Endothelial cell of umbilical vein (primary cell): ENCODE data around the gene RAD18. TPM values are rescaled to one million over a fixed set of nuclear protein-coding genes. Genes with fewer than 3 reads are reported as not detected.

Source experiments
- BruUV-seq: library from RNA; stranded (reverse); fragments of 400-500 nt; replicated peaks from 2 replicates; lab custom pipeline; 2021; lab: Mats Ljungman, UMichigan
- CTCF ChIA-PET: fragments of 300-600, 350-600 bp; sonication (Branson Sonifier 250); formaldehyde crosslinking; loops from one replicate; lab custom pipeline; 2021; ENCODE audit warnings: antibody characterized with exemption, inconsistent platforms; lab: Charles Lee
- POLR2A ChIA-PET: fragments of 300-600, 350-600 bp; sonication (Branson Sonifier 250); formaldehyde crosslinking; loops from one replicate; lab custom pipeline; 2021; ENCODE audit warnings: antibody characterized with exemption, inconsistent platforms; lab: Charles Lee
- DNase-seq: peaks from one replicate; pipeline ENCODE4 v3.0.0-alpha.2; 2011; ENCODE audit warnings: low read depth, low spot score
- FAIRE-seq: peaks from 2 replicates; lab custom pipeline; 2011; peaks lifted over from hg19 to GRCh38; lab: Jason Lieb, UNC
- H2AFZ ChIP-seq: 2 replicates; pipeline ENCODE4 v1.6.0; 2012; ENCODE audit warnings: low read depth, low read length, control low read depth, inconsistent platforms
- H3K27ac ChIP-seq: 2 replicates; pipeline ENCODE4 v1.5.1; 2011; ENCODE audit warnings: low read depth, mild to moderate bottlenecking, control low read depth, low read length, moderate library complexity; ENCODE audit not compliant: insufficient read depth
- H3K27me3 ChIP-seq, 2 experiments: 2 replicates each; pipeline versions ENCODE4 v1.6.0 to v1.6.1; 2011; ENCODE audit warnings: low read length in 2 of 2, mixed read lengths in 1 of 2; ENCODE audit not compliant: control insufficient read depth in 2 of 2, insufficient read depth in 2 of 2
- H3K36me3 ChIP-seq, 2 experiments: 2 replicates in 1 of 2; 3 replicates in 1 of 2; pipeline ENCODE4 v1.5.1; 2011; ENCODE audit warnings: low read length in 2 of 2, mild to moderate bottlenecking in 1 of 2, moderate library complexity in 1 of 2; ENCODE audit not compliant: control insufficient read depth in 2 of 2, insufficient read depth in 2 of 2; ENCODE audit errors: extremely low read depth in 1 of 2
- H3K4me1 ChIP-seq: 3 replicates; pipeline ENCODE4 v1.5.1; 2011; ENCODE audit warnings: mild to moderate bottlenecking, low read length; ENCODE audit not compliant: control insufficient read depth, insufficient read depth; ENCODE audit errors: extremely low read depth
- H3K4me2 ChIP-seq: 2 replicates; pipeline ENCODE4 v1.6.1; 2011; ENCODE audit warnings: low read length, control low read depth, mixed read lengths; ENCODE audit not compliant: insufficient read depth
- H3K4me3 ChIP-seq, 3 experiments: fragments of 200-600 bp in 1 of 3; sonication (generic), shearing (Covaris generic) in 1 of 3; replicated peaks in 1 of 3; 2 replicates each; pipeline ENCODE4 v1.5.1; 2011 to 2016; ENCODE audit warnings: control low read depth in 3 of 3, low read length in 3 of 3, mild to moderate bottlenecking in 2 of 3, inconsistent platforms in 1 of 3, low read depth in 1 of 3, moderate library complexity in 1 of 3; ENCODE audit not compliant: insufficient read depth in 1 of 3
- H3K79me2 ChIP-seq: 2 replicates; pipeline ENCODE4 v1.6.0; 2012; ENCODE audit warnings: low read length, inconsistent platforms; ENCODE audit not compliant: control insufficient read depth, insufficient read depth
- H3K9ac ChIP-seq: replicated peaks from 2 replicates; pipeline ENCODE3; 2011; ENCODE audit warnings: low read length, control low read depth; ENCODE audit not compliant: insufficient read depth; ENCODE audit errors: extremely low read depth
- H3K9me1 ChIP-seq: replicated peaks from 3 replicates; pipeline ENCODE4 v1.6.0; 2011; ENCODE audit warnings: mild to moderate bottlenecking, low read length; ENCODE audit not compliant: control insufficient read depth, insufficient read depth; ENCODE audit errors: extremely low read depth
- H3K9me3 ChIP-seq: replicated peaks from 2 replicates; pipeline ENCODE4 v1.5.1; 2012; ENCODE audit warnings: low read length, inconsistent platforms; ENCODE audit not compliant: control insufficient read depth, insufficient read depth
- H4K20me1 ChIP-seq: replicated peaks from 2 replicates; pipeline ENCODE3; 2011; ENCODE audit warnings: mild to moderate bottlenecking, low read length; ENCODE audit not compliant: control insufficient read depth, insufficient read depth; ENCODE audit errors: extremely low read depth
- EZH2 ChIP-seq: IDR thresholded peaks from 2 replicates; pipeline ENCODE4 v1.6.1; 2012; ENCODE audit warnings: borderline replicate concordance, low read depth, mild to moderate bottlenecking, moderate library complexity, low read length, inconsistent platforms; ENCODE audit not compliant: severe bottlenecking
- FOS ChIP-seq: IDR thresholded peaks from 2 replicates; pipeline ENCODE4 v1.6.1; 2011; ENCODE audit warnings: mild to moderate bottlenecking, low read length, moderate library complexity, borderline replicate concordance; ENCODE audit not compliant: insufficient read depth
- GATA2 ChIP-seq: IDR thresholded peaks from 2 replicates; pipeline ENCODE4 v1.7.0; 2011; ENCODE audit warnings: low read depth, mild to moderate bottlenecking, moderate library complexity, mixed read lengths, low read length; ENCODE audit not compliant: insufficient read length, insufficient read depth
- JUN ChIP-seq: IDR thresholded peaks from 2 replicates; pipeline ENCODE4 v1.6.1; 2011; ENCODE audit warnings: borderline replicate concordance, low read depth; ENCODE audit not compliant: insufficient read length, insufficient read depth
- MAX ChIP-seq: IDR thresholded peaks from 2 replicates; pipeline ENCODE4 v1.6.1; 2011; ENCODE audit not compliant: insufficient read depth, insufficient read length
- MYC ChIP-seq: IDR thresholded peaks from one replicate; pipeline ENCODE4 v1.6.1; 2011; ENCODE audit warnings: mild to moderate bottlenecking, low read depth, low read length
- POLR2A ChIP-seq: IDR thresholded peaks from 2 replicates; pipeline ENCODE4 v1.6.1; 2012; ENCODE audit warnings: low read depth, mild to moderate bottlenecking, control low read depth, low read length
- POLR2AphosphoS5 ChIP-seq: IDR thresholded peaks from 2 replicates; pipeline ENCODE4 v1.6.1; 2012; ENCODE audit warnings: low read depth, mild to moderate bottlenecking, control low read depth, low read length, moderate library complexity; ENCODE audit not compliant: insufficient read depth
- dilution Hi-C: fragments of 300-500 bp; cut with MboI; formaldehyde crosslinking; loops from one replicate; pipeline ENCODE4 v1.15.0; 2019; ENCODE audit warnings: low sequenced_read_pairs; ENCODE audit not compliant: extremely low pct_ligation_motif_present
- intact Hi-C: fragments of 100-400 bp; cut with micrococcal nuclease; formaldehyde crosslinking; loops from one replicate; pipeline ENCODE4 v1.10.0; 2022
- polyA plus RNA-seq, 4 experiments: library from polyadenylated mRNA; depleted of rRNA in 3 of 4; stranded (reverse) in 3 of 4; unstranded in 1 of 4; fragments of >200 nt; gene quantifications; 2 replicates each; pipeline versions ENCODE4 v1.2.1 to v1.2.3, GENCODE V29; 2011 to 2012; ENCODE audit warnings: missing spikeins in 1 of 4
- total RNA-seq: library from RNA; stranded (reverse); gene quantifications from 2 replicates; pipeline ENCODE4 v1.2.3, GENCODE V29; 2021
- TF ChIP-seq, protein P1 (sequence below), 2 donors: IDR thresholded peaks; 1 replicate in 1 of 2; 2 replicates in 1 of 2; pipeline ENCODE4 v1.5.1; 2011; ENCODE audit warnings: low read length in 2 of 2, mild to moderate bottlenecking in 2 of 2, moderate library complexity in 2 of 2, control low read depth in 1 of 2, inconsistent platforms in 1 of 2, low read depth in 1 of 2; ENCODE audit not compliant: insufficient read depth in 1 of 2; ENCODE audit errors: extremely low read depth in 1 of 2

Gene RAD18
- total and polyA plus RNA-seq, 2 donors (not counting 3 experiments of a cell fraction or from before 2014, with no cell fraction given), result 7.9 to 23.8 TPM

- peaks cover 2 to 8% of the 10 kb centered on the region in 2 experiments for H3K27me3 ChIP-seq
- dilution Hi-C loops, result no loop called here
- no peak overlapping the region for H3K27ac ChIP-seq
- H3K4me2 ChIP-seq, result no peak overlapping the region
- intact Hi-C loops, result loop anchor here (5.0 to 10.0 kb wide), 2 partner anchors 302 to 1995 kb away; no protein-coding TSS in a partner anchor
- CTCF ChIA-PET, result interaction anchor here (1.2 to 1.9 kb wide), 2 partner anchors 197 to 335 kb away, joined by 3 to 5 read pairs; partner anchors contain the start of gene OXTR
- H3K79me2 ChIP-seq, result peaks cover 13% of the 10 kb centered on the region
- DNase-seq (no peak), FAIRE-seq (no peak)
- POLR2A ChIA-PET, result no interaction called here
- H3K9me3 ChIP-seq, result no peaks in the 10 kb centered on the region
- BruUV-seq, result no TSS peak
- no peaks in the 10 kb centered on the region for H3K9me1 ChIP-seq
- no peak overlapping the region for H2AFZ ChIP-seq
- no peaks in the 10 kb centered on the region for H3K36me3 ChIP-seq
- H3K4me3 ChIP-seq, result no peak overlapping the region
- TF ChIP-seq, protein P1, sequence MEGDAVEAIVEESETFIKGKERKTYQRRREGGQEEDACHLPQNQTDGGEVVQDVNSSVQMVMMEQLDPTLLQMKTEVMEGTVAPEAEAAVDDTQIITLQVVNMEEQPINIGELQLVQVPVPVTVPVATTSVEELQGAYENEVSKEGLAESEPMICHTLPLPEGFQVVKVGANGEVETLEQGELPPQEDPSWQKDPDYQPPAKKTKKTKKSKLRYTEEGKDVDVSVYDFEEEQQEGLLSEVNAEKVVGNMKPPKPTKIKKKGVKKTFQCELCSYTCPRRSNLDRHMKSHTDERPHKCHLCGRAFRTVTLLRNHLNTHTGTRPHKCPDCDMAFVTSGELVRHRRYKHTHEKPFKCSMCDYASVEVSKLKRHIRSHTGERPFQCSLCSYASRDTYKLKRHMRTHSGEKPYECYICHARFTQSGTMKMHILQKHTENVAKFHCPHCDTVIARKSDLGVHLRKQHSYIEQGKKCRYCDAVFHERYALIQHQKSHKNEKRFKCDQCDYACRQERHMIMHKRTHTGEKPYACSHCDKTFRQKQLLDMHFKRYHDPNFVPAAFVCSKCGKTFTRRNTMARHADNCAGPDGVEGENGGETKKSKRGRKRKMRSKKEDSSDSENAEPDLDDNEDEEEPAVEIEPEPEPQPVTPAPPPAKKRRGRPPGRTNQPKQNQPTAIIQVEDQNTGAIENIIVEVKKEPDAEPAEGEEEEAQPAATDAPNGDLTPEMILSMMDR (IDR thresholded peaks at IDR 0.05; ENCODE audit: extremely low read depth in 1 of 2, insufficient read depth in 1 of 2, low read depth in 1 of 2, low read length in 2 of 2), result no peak
- TF ChIP-seq EZH2 (no peak), JUN (no peak), MYC (no peak), GATA2 (no peak), FOS (no peak), POLR2AphosphoS5 (no peak), POLR2A (no peak), MAX (no peak)
- peaks cover 28% of the 10 kb centered on the region for H3K4me1 ChIP-seq
- H3K9ac ChIP-seq, result no peak overlapping the region
- H4K20me1 ChIP-seq, result no peaks in the 10 kb centered on the region
These were observed 3.6 kb upstream of the RAD18 start for GRCh38 chr3:8966820-8967348.
